Measurements from ENCODE around the gene PTPRO.
A peak's percentile ranks its signal among the peaks of the same experiment; 100 is the strongest.

Gene PTPRO

DNA sequence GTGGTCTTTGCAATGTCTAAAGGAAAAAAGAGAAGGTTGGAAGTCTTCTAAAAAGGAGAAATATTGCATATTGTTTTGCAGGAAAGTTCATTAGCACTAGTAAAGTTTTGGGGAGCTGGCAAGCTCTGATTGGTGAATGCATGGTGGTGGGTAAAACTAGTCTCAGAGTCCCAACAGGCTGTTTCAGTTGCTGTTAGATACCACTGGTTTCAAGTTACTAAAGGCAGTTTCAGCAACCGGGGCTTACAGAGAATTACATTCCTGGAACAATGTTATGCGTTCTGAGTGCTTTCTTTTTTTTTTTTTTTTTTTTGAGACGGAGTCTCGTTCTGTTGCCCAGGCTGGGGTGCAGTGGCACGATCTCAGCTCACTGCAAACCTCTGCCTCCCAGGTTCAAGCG lies 258.7 kb downstream of the PTPRO start:
- peak in 1 of 2 donors; percentile 58 for DNase-seq (ENCODE audit: low read depth in 2 of 2)
- TF ChIP-seq, protein P1, sequence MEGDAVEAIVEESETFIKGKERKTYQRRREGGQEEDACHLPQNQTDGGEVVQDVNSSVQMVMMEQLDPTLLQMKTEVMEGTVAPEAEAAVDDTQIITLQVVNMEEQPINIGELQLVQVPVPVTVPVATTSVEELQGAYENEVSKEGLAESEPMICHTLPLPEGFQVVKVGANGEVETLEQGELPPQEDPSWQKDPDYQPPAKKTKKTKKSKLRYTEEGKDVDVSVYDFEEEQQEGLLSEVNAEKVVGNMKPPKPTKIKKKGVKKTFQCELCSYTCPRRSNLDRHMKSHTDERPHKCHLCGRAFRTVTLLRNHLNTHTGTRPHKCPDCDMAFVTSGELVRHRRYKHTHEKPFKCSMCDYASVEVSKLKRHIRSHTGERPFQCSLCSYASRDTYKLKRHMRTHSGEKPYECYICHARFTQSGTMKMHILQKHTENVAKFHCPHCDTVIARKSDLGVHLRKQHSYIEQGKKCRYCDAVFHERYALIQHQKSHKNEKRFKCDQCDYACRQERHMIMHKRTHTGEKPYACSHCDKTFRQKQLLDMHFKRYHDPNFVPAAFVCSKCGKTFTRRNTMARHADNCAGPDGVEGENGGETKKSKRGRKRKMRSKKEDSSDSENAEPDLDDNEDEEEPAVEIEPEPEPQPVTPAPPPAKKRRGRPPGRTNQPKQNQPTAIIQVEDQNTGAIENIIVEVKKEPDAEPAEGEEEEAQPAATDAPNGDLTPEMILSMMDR (IDR thresholded peaks at IDR 0.05; ENCODE audit: low read depth, low read length), result no peak
- H3K4me3 ChIP-seq (replicated peaks in 1 of 2; ENCODE audit: low read depth in 2 of 2, low read length in 2 of 2), result no peak overlapping the region

DNA sequence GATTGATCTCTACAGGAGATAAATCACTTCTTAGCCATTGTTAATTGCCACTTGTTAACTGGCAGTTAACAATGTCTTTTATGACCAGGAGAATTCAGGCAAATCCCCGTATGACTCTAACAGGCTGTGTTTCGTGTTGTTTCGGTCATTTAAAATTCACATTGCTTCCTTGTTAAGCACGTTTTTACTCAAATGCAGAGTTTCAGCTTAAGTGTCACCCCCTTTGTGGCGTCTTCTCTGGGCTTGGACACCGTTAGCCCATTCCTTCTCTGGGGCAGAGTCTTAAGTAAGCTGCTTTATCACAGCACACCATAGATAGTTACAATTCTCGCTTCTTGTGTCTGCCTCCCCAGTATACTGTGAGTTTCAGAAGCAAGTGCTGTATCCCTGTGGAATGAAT lies 261.5 kb downstream of the PTPRO start:
- H3K4me3 ChIP-seq (replicated peaks in 1 of 2; ENCODE audit: low read depth in 2 of 2, low read length in 2 of 2), result no peak overlapping the region
- TF ChIP-seq, protein P1 (IDR thresholded peaks at IDR 0.05; ENCODE audit: low read depth, low read length), result no peak
- DNase-seq (ENCODE audit: low read depth in 2 of 2), result no peak

DNA sequence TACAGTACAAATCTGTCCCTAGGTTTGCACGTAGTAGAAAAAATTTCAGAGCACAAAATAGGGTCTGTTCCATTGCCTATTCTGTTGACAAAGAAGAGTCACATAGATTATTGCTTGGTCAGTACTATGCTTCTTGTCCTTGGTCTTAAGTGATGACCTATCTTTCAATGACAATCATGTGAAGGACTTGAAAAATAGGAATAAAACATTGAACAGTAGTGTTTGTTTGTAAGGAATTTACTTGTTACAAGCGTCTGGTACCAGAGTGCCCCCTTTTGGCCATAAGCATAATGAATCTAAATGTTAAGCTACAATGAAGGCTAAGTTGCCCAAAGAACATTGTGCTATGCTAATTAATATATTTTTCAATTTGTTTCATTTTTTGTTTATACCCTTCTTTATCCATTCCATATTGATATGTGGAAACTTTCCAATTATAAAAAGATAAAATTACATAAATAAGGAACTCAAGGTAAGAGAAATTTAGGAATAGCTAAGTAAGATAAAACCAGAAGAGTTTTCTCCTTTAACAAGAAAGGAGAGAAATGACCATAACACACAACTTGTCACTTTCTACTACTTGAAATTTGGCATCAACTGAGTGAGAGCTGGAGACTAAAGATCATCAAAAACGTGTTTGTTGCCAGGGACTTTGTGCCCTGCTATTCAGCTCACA lies 262.2 kb downstream of the PTPRO start:
- no peak overlapping the region for H3K4me3 ChIP-seq (replicated peaks in 1 of 2; ENCODE audit: low read depth in 2 of 2, low read length in 2 of 2)
- peak; percentile 88 to 91 for DNase-seq (ENCODE audit: low read depth in 2 of 2)
- TF ChIP-seq, protein P1 (IDR thresholded peaks at IDR 0.05; ENCODE audit: low read depth, low read length), result peak; percentile 73

- TF ChIP-seq, protein P1 (IDR thresholded peaks at IDR 0.05; ENCODE audit: low read depth, low read length), result no peak
- no peak overlapping the region for H3K4me3 ChIP-seq (replicated peaks in 1 of 2; ENCODE audit: low read depth in 2 of 2, low read length in 2 of 2)
- DNase-seq (ENCODE audit: low read depth in 2 of 2), result peak in 1 of 2 donors; percentile 41
Observed at GRCh38 chr12:15589328-15590032, 267.2 kb downstream of the PTPRO start.

- DNase-seq (ENCODE audit: low read depth in 2 of 2), result peak; percentile 86 to 89
- H3K4me3 ChIP-seq (replicated peaks in 1 of 2; ENCODE audit: low read depth in 2 of 2, low read length in 2 of 2), result peak overlapping the region; percentile 33 to 47
- TF ChIP-seq, protein P1 (IDR thresholded peaks at IDR 0.05; ENCODE audit: low read depth, low read length), result peak; percentile 90
Observed at GRCh38 chr12:15590180-15590826, 268.0 kb downstream of the PTPRO start.

DNA sequence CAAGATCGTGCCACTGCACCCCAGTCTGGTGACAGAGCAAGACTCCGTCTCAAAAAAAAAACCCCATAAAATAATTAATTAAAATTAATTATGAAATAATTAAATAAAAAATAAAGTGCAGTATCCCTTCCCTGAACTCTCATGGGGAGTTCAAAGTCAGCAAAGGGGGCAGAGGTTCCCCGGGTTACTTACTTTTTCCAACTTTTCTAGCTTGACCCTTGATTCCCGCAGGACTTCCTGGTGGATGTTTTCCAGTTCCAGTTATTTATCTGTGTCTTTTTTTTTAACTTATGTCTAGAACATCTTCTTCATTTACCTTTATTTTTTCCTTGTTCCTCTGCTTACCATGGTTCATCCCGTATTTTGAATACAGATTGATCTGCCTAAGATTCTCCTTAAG lies 269.5 kb downstream of the PTPRO start:
- no peak overlapping the region for H3K4me3 ChIP-seq (replicated peaks in 1 of 2; ENCODE audit: low read depth in 2 of 2, low read length in 2 of 2)
- TF ChIP-seq, protein P1 (IDR thresholded peaks at IDR 0.05; ENCODE audit: low read depth, low read length), result no peak
- DNase-seq (ENCODE audit: low read depth in 2 of 2), result no peak
